HepG2 (cell line): ENCODE data around the gene WASF1. TPM values are rescaled to one million over a fixed set of nuclear protein-coding genes. Genes with fewer than 3 reads are reported as not detected.

Experiments used
- BCLAF1 ChIP-seq: fragments of 450-650 bp; IDR thresholded peaks from 2 replicates; pipeline ENCODE4 v1.6.1; 2017; ENCODE audit warnings: mild to moderate bottlenecking
- DR1 ChIP-seq: sonication (generic); formaldehyde crosslinking; IDR thresholded peaks from 2 replicates; pipeline ENCODE4 v1.8.0; 2021; ENCODE audit warnings: mild to moderate bottlenecking, missing genetic modification reagents, inconsistent platforms
- FOXK1 ChIP-seq: sonication (generic); formaldehyde crosslinking; IDR thresholded peaks from 2 replicates; pipeline ENCODE4 v1.4.0; 2020; ENCODE audit warnings: low read depth, missing genetic modification reagents, borderline replicate concordance
- GABPA ChIP-seq, 2 experiments: IDR thresholded peaks; 2 replicates each; pipeline ENCODE4 v1.6.1; 2011 to 2016; ENCODE audit warnings: low read depth in 2 of 2, low read length in 1 of 2, missing biosample characterization in 1 of 2, missing genetic modification characterization in 1 of 2
- HIC2 ChIP-seq: sonication (generic); formaldehyde crosslinking; IDR thresholded peaks from 2 replicates; pipeline ENCODE4 v1.9.0; 2022; ENCODE audit warnings: low read depth, missing genetic modification reagents
- HNF1A ChIP-seq, 2 experiments: sonication (generic) in 1 of 2; formaldehyde crosslinking in 1 of 2; IDR thresholded peaks; 2 replicates each; pipeline versions ENCODE4 v1.4.0 to v1.6.1; 2016 to 2020; ENCODE audit warnings: borderline replicate concordance in 1 of 2, low read depth in 1 of 2, mild to moderate bottlenecking in 1 of 2, missing genetic modification reagents in 1 of 2
- HOMEZ ChIP-seq: IDR thresholded peaks from 2 replicates; pipeline ENCODE4 v1.6.1; 2016; ENCODE audit warnings: low read depth
- JUNB ChIP-seq: sonication (generic); formaldehyde crosslinking; IDR thresholded peaks from 2 replicates; pipeline ENCODE4 v1.8.0; 2022; ENCODE audit warnings: missing genetic modification reagents, mild to moderate bottlenecking, borderline replicate concordance
- MED1 ChIP-seq: sonication (generic); formaldehyde crosslinking; IDR thresholded peaks from 2 replicates; pipeline ENCODE4 v1.4.0; 2020; ENCODE audit warnings: missing genetic modification reagents
- SRSF4 ChIP-seq: fragments of 200-400 bp; formaldehyde crosslinking; IDR thresholded peaks from one replicate; pipeline ENCODE4 v1.6.1; 2018; ENCODE audit warnings: mild to moderate bottlenecking, low read depth, low read length, moderate library complexity; ENCODE audit not compliant: poor library complexity, severe bottlenecking
- TARDBP ChIP-seq: sonication (generic); formaldehyde crosslinking; IDR thresholded peaks from 2 replicates; pipeline ENCODE4 v1.8.0; 2022; ENCODE audit warnings: mild to moderate bottlenecking, missing genetic modification reagents
- TCF7L2 ChIP-seq: IDR thresholded peaks from 2 replicates; pipeline ENCODE4 v1.6.1; 2011; ENCODE audit warnings: mild to moderate bottlenecking, low read depth, low read length, moderate library complexity
- ZNF136 ChIP-seq: sonication (generic); formaldehyde crosslinking; IDR thresholded peaks from 2 replicates; pipeline ENCODE4 v1.8.1; 2022; ENCODE audit warnings: low read depth, mild to moderate bottlenecking, moderate library complexity, missing genetic modification reagents
- ZNF138 ChIP-seq: sonication (generic); formaldehyde crosslinking; IDR thresholded peaks from 2 replicates; pipeline ENCODE4 v1.5.0; 2020; ENCODE audit warnings: mild to moderate bottlenecking, low read depth, missing genetic modification reagents
- ZNF253 ChIP-seq: sonication (generic); formaldehyde crosslinking; IDR thresholded peaks from 2 replicates; pipeline ENCODE4 v1.8.0; 2022; ENCODE audit warnings: mild to moderate bottlenecking, missing genetic modification reagents, borderline replicate concordance
- ZNF772 ChIP-seq: sonication (generic); formaldehyde crosslinking; IDR thresholded peaks from 2 replicates; pipeline ENCODE4 v1.5.0; 2020; ENCODE audit warnings: mild to moderate bottlenecking, missing genetic modification reagents
- ZNF839 ChIP-seq: sonication (generic); formaldehyde crosslinking; IDR thresholded peaks from 2 replicates; pipeline ENCODE4 v1.4.0; 2020; ENCODE audit warnings: missing genetic modification reagents, mild to moderate bottlenecking, borderline replicate concordance
- polyA plus RNA-seq, 8 experiments: library from polyadenylated mRNA; depleted of rRNA in 3 of 8; stranded (reverse) in 7 of 8; unstranded in 1 of 8; fragments of >200 nt; fragmentation: Illumina TruSeq in 4 of 8; extraction: Trizol in 4 of 8; gene quantifications; 2 replicates each; pipeline versions ENCODE4 v1.2.1 to v1.2.3, GENCODE V29; 2011 to 2016; ENCODE audit warnings: low read depth in 4 of 8, missing spikeins in 1 of 8, mixed read lengths in 1 of 8; ENCODE audit not compliant: insufficient read depth in 1 of 8
- total RNA-seq, 5 experiments: library from RNA; depleted of rRNA; stranded (reverse); fragments of >200 nt; fragmentation: Illumina TruSeq; extraction: Trizol; gene quantifications; 2 replicates each; pipeline ENCODE4 v1.2.3, GENCODE V29; 2016; ENCODE audit warnings: low read depth in 1 of 5

WASF1 gene
- total and polyA plus RNA-seq, 2 of the 13 experiments (the other 11 are each of a cell fraction or from before 2014, with no cell fraction given): 8.5 to 17.3 TPM

GRCh38 chr6:110083875-110084585 lies 95.4 kb downstream of the WASF1 start (continued):
- peak; percentile 70; the same call in 1 of the 2 replicates for TF ChIP-seq HOMEZ (CRISPR knock-in tag)
- peak; percentile 31; the same call in 1 of the 2 replicates for TF ChIP-seq FOXK1 (CRISPR knock-in tag)
- TF ChIP-seq DR1: no peak
- no peak for TF ChIP-seq HIC2 (CRISPR knock-in tag)
- no peak for TF ChIP-seq ZNF138 (CRISPR knock-in tag)
- TF ChIP-seq SRSF4: no peak
- no peak for TF ChIP-seq ZNF772 (CRISPR knock-in tag)
- TF ChIP-seq TARDBP (CRISPR knock-in tag): peak; percentile 7; the same call in 1 of the 2 replicates
- no peak for TF ChIP-seq GABPA (IDR thresholded peaks at IDR 0.05; ENCODE audit: low read depth, low read length)
- no peak for TF ChIP-seq GABPA (CRISPR knock-in tag; IDR thresholded peaks at IDR 0.05; ENCODE audit: low read depth)
- no peak for TF ChIP-seq ZNF839 (CRISPR knock-in tag)
- TF ChIP-seq HNF1A (IDR thresholded peaks at IDR 0.05; ENCODE audit: low read depth): no peak
- no peak for TF ChIP-seq HNF1A (CRISPR knock-in tag; IDR thresholded peaks at IDR 0.05; ENCODE audit: borderline replicate concordance)
- TF ChIP-seq BCLAF1: no peak
- TF ChIP-seq ZNF136 (CRISPR knock-in tag): no peak
- TF ChIP-seq JUNB (CRISPR knock-in tag): no peak
- no peak for TF ChIP-seq ZNF253 (CRISPR knock-in tag)
- TF ChIP-seq TCF7L2: peak; percentile 49; the same call in 1 of the 2 replicates
- TF ChIP-seq MED1 (CRISPR knock-in tag): peak; percentile 40; the same call in 1 of the 2 replicates
